ENCODE results near the gene RECQL5. TPM values are rescaled to one million over a fixed set of nuclear protein-coding genes. Genes with fewer than 3 reads are reported as not detected.

Gene RECQL5
- total RNA-seq, 2 experiments from 2014 or later: 90.0 to 139 TPM

- DNase-seq (ENCODE audit: low spot score): no peak
- peak overlapping the region; percentile 3; the same call in 1 of the 2 replicates for H3K4me2 ChIP-seq (ENCODE audit: low read length)
- H3K4me1 ChIP-seq (ENCODE audit: insufficient read depth, low read length, poor library complexity, severe bottlenecking): peaks cover 66% of the 10 kb centered on the region
- no peaks in the 10 kb centered on the region for H4K20me1 ChIP-seq (ENCODE audit: insufficient read depth, low read length)
- ChIA-PET POLR2A (interaction anchor here (0.7 to 1.7 kb wide), 2 partner anchors 27 to 1890 kb away, joined by 3 to 6 read pairs; no protein-coding TSS in a partner anchor), CTCF (ENCODE audit: unreplicated experiment) (interaction anchor here (0.6 to 1.2 kb wide), 3 partner anchors 11 to 92 kb away, joined by 3 to 4 read pairs (median 3); no protein-coding TSS in a partner anchor)
- no peak for TF ChIP-seq EZH2phosphoT487 (IDR thresholded peaks at IDR 0.05; ENCODE audit: borderline replicate concordance, low read depth, low read length)
- TF ChIP-seq, protein P1, sequence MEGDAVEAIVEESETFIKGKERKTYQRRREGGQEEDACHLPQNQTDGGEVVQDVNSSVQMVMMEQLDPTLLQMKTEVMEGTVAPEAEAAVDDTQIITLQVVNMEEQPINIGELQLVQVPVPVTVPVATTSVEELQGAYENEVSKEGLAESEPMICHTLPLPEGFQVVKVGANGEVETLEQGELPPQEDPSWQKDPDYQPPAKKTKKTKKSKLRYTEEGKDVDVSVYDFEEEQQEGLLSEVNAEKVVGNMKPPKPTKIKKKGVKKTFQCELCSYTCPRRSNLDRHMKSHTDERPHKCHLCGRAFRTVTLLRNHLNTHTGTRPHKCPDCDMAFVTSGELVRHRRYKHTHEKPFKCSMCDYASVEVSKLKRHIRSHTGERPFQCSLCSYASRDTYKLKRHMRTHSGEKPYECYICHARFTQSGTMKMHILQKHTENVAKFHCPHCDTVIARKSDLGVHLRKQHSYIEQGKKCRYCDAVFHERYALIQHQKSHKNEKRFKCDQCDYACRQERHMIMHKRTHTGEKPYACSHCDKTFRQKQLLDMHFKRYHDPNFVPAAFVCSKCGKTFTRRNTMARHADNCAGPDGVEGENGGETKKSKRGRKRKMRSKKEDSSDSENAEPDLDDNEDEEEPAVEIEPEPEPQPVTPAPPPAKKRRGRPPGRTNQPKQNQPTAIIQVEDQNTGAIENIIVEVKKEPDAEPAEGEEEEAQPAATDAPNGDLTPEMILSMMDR (conservative IDR thresholded peaks at IDR 0.05; ENCODE audit: low read length): no peak
- no TSS peak for BruUV-seq (replicated peaks)
- H3K9me2 ChIP-seq (ENCODE audit: insufficient read depth, low read length): no peaks in the 10 kb centered on the region
- intact Hi-C loops (cut with micrococcal nuclease; ENCODE audit: unreplicated experiment): loop anchor here (10.0 kb wide), 2 partner anchors 603 to 1073 kb away; partner anchors contain the start of genes MFSD11, SRSF2 and UBALD2
- H3K79me2 ChIP-seq (ENCODE audit: insufficient read depth, low read depth, low read length): peaks cover 21% of the 10 kb centered on the region
- H3K4me3 ChIP-seq (ENCODE audit: low read depth, low read length, poor library complexity, severe bottlenecking): no peak overlapping the region
- peaks cover 15% of the 10 kb centered on the region; the same call in 1 of the 2 replicates for H3K9me3 ChIP-seq (ENCODE audit: low read length)
- H2AFZ ChIP-seq (ENCODE audit: low read length): no peak overlapping the region
- H3K36me3 ChIP-seq (ENCODE audit: insufficient read depth, low read length): peaks cover 74% of the 10 kb centered on the region
- H3K27ac ChIP-seq (ENCODE audit: low read depth, low read length, poor library complexity, severe bottlenecking): peak overlapping the region; percentile 14
These were observed 5.4 kb downstream of the RECQL5 start for GRCh38 chr17:75661531-75661930.

DNA sequence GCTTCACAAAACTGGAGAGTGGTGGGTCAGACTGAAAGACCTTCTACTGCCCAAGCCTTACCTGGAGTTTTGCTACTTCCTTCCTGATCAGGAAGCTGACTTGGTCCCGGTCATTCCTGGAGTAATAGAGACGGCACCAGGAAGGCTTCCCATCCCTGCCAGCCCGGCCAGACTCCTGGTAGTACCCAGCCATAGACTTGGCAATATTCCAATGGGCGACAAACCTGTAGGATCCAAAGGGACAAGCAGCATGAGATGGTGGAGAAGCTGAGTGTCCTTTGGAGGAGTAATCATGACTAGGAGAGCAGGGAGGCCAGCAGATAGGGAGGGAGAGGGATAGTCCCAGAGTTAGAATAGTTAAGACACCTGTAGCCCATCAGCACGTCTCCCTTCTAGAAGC, 8.7 kb downstream of the RECQL5 start:
- intact Hi-C loops (cut with micrococcal nuclease; ENCODE audit: unreplicated experiment): no loop called here
- TF ChIP-seq, protein P1 (conservative IDR thresholded peaks at IDR 0.05; ENCODE audit: low read length): no peak
- no peak for TF ChIP-seq EZH2phosphoT487 (IDR thresholded peaks at IDR 0.05; ENCODE audit: borderline replicate concordance, low read depth, low read length)
- Histone ChIP-seq H3K4me2 (ENCODE audit: low read length) (no peak overlapping the region), H3K27ac (ENCODE audit: low read depth, low read length, poor library complexity, severe bottlenecking) (no peak overlapping the region), H3K79me2 (ENCODE audit: insufficient read depth, low read depth, low read length) (peaks cover 10% of the 10 kb centered on the region; the same call in 1 of the 2 replicates), H3K9me3 (ENCODE audit: low read length) (peaks cover 9% of the 10 kb centered on the region; the same call in 1 of the 2 replicates), H2AFZ (ENCODE audit: low read length) (no peak overlapping the region), H4K20me1 (ENCODE audit: insufficient read depth, low read length) (no peaks in the 10 kb centered on the region), H3K4me3 (ENCODE audit: low read depth, low read length, poor library complexity, severe bottlenecking) (no peak overlapping the region), H3K36me3 (ENCODE audit: insufficient read depth, low read length) (peaks cover 90% of the 10 kb centered on the region), H3K9me2 (ENCODE audit: insufficient read depth, low read length) (no peaks in the 10 kb centered on the region), H3K4me1 (ENCODE audit: insufficient read depth, low read length, poor library complexity, severe bottlenecking) (peaks cover 54% of the 10 kb centered on the region)
- ChIA-PET POLR2A (interaction anchor here (0.7 to 1.6 kb wide), 5 partner anchors 9 to 57 kb away, joined by 3 to 7 read pairs (median 3); no protein-coding TSS in a partner anchor), CTCF (ENCODE audit: unreplicated experiment) (interaction anchor here (1.2 to 1.4 kb wide), 2 partner anchors 14 to 25 kb away, joined by 4 to 7 read pairs; partner anchors contain the start of gene SMIM5)
- no TSS peak for BruUV-seq (replicated peaks)
- no peak for DNase-seq (ENCODE audit: low spot score)

DNA sequence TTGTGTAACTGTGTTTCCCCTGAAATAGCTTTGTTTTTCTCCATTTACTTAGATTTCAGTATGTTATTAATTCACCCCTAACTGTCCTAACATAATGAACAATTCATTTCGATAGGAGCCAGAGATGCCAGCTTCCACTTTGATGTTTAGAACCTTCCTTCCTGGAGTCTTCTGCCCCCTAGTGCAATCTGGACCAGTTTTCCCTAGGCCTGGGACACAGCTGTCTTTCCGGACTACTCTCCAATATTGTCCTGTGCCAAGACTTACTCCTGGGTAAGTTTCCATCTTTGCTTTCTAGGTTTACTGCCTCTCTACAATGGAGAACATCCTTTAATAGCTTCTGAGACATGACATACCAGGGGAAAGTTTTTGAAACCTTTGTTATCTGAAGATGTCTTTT, 12.8 kb downstream of the RECQL5 start:
- DNase-seq (ENCODE audit: low spot score): no peak
- Histone ChIP-seq H3K36me3 (ENCODE audit: insufficient read depth, low read length) (peaks cover 90% of the 10 kb centered on the region), H3K4me2 (ENCODE audit: low read length) (peak overlapping the region; percentile 31), H3K9me3 (ENCODE audit: low read length) (no peaks in the 10 kb centered on the region), H3K4me1 (ENCODE audit: insufficient read depth, low read length, poor library complexity, severe bottlenecking) (peaks cover 40% of the 10 kb centered on the region), H3K9me2 (ENCODE audit: insufficient read depth, low read length) (no peaks in the 10 kb centered on the region), H3K27ac (ENCODE audit: low read depth, low read length, poor library complexity, severe bottlenecking) (peak overlapping the region; percentile 36), H4K20me1 (ENCODE audit: insufficient read depth, low read length) (no peaks in the 10 kb centered on the region), H3K79me2 (ENCODE audit: insufficient read depth, low read depth, low read length) (no peaks in the 10 kb centered on the region), H2AFZ (ENCODE audit: low read length) (no peak overlapping the region), H3K4me3 (ENCODE audit: low read depth, low read length, poor library complexity, severe bottlenecking) (no peak overlapping the region)
- intact Hi-C loops (cut with micrococcal nuclease; ENCODE audit: unreplicated experiment): no loop called here
- BruUV-seq (replicated peaks): no TSS peak
- POLR2A ChIA-PET: interaction anchor here (1.2 to 1.8 kb wide), 3 partner anchors 8 to 35 kb away, joined by 3 to 11 read pairs (median 6); no protein-coding TSS in a partner anchor
- CTCF ChIA-PET (ENCODE audit: unreplicated experiment): interaction anchor here (0.6 to 3.8 kb wide), 7 partner anchors 9 to 99 kb away, joined by 3 to 19 read pairs (median 3); partner anchors contain the start of gene SMIM5
- TF ChIP-seq, protein P1 (conservative IDR thresholded peaks at IDR 0.05; ENCODE audit: low read length): peak; percentile 56
- TF ChIP-seq EZH2phosphoT487 (IDR thresholded peaks at IDR 0.05; ENCODE audit: borderline replicate concordance, low read depth, low read length): no peak
